Measurements from ENCODE around the gene SLC25A13.

- no peak for TF ChIP-seq CTCF (IDR thresholded peaks at IDR 0.05)
- no peak for TF ChIP-seq POLR2A (IDR thresholded peaks at IDR 0.05)
Measured at GRCh38 chr7:96315125-96315512, 6.8 kb downstream of the SLC25A13 start.
